ENCODE data around the gene HES3.
"Not testable (repeated sequence)": the region's sequence is repeated elsewhere in the genome, so short reads cannot be mapped to it uniquely, and the experiment has no call there.

Gene HES3

GRCh38 chr1:6218375-6219164 is 25.4 kb upstream of the HES3 start:
- DNase-seq (ENCODE audit: low read depth, low spot score): no peak

GRCh38 chr1:6219641-6220040 is 24.3 kb upstream of the HES3 start:
- not testable (repeated sequence) for DNase-seq (ENCODE audit: low read depth, low spot score)

- DNase-seq (ENCODE audit: low read depth, low spot score): no peak
Observed at GRCh38 chr1:6220236-6220635, 23.7 kb upstream of the HES3 start.

- DNase-seq (ENCODE audit: low read depth, low spot score): no peak
Observed at GRCh38 chr1:6221210-6221784, 22.7 kb upstream of the HES3 start.

- DNase-seq (ENCODE audit: low read depth, low spot score): no peak
Observed at GRCh38 chr1:6222636-6223035, 21.3 kb upstream of the HES3 start.

GRCh38 chr1:6223617-6224016 is 20.4 kb upstream of the HES3 start:
- DNase-seq (ENCODE audit: low read depth, low spot score): no peak

GRCh38 chr1:6224718-6225117 is 19.3 kb upstream of the HES3 start:
- no peak for DNase-seq (ENCODE audit: low read depth, low spot score)

- no peak for DNase-seq (ENCODE audit: low read depth, low spot score)
Observed at GRCh38 chr1:6225651-6226050, 18.3 kb upstream of the HES3 start.

- DNase-seq (ENCODE audit: low read depth, low spot score): no peak
Observed at GRCh38 chr1:6233376-6233775, 10.6 kb upstream of the HES3 start.

GRCh38 chr1:6234502-6235295 is 9.3 kb upstream of the HES3 start:
- no peak for DNase-seq (ENCODE audit: low read depth, low spot score)

- DNase-seq (ENCODE audit: low read depth, low spot score): no peak
Observed at GRCh38 chr1:6235296-6235677, 8.7 kb upstream of the HES3 start.

- DNase-seq (ENCODE audit: low read depth, low spot score): no peak
Observed at GRCh38 chr1:6237093-6237492, 6.9 kb upstream of the HES3 start.

- no peak for DNase-seq (ENCODE audit: low read depth, low spot score)
Observed at GRCh38 chr1:6239213-6239752, 4.7 kb upstream of the HES3 start.

GRCh38 chr1:6239950-6240768 is 3.8 kb upstream of the HES3 start:
- no peak for DNase-seq (ENCODE audit: low read depth, low spot score)

- DNase-seq (ENCODE audit: low read depth, low spot score): no peak
Observed at GRCh38 chr1:6241107-6241886, 2.7 kb upstream of the HES3 start.

- no peak for DNase-seq (ENCODE audit: low read depth, low spot score)
Observed at GRCh38 chr1:6241887-6242740, 1.9 kb upstream of the HES3 start.

- no peak for DNase-seq (ENCODE audit: low read depth, low spot score)
Observed at GRCh38 chr1:6243053-6243834, 735 bp upstream of the HES3 start.

- no peak for DNase-seq (ENCODE audit: low read depth, low spot score)
Observed at GRCh38 chr1:6244401-6245049, 546 bp downstream of the HES3 start.
